Heart left ventricle (tissue), 16 donors: ENCODE data around the gene PMVK. TPM values are rescaled to one million over a fixed set of nuclear protein-coding genes. Genes with fewer than 3 reads are reported as not detected.

Source experiments
- ATAC-seq, 4 donors: fragments of 200-7000 bp; cut with Tn5 transposase; one replicate each; pipeline ENCODE4 v1.9.1; 2020 to 2022; ENCODE audit warnings: moderate library complexity in 4 of 4, mild to moderate bottlenecking in 3 of 4, moderate number of reproducible peaks in 1 of 4
- DNase-seq, 5 donors: peaks; one replicate each; pipeline ENCODE4 v3.0.0-alpha.2; 2020
- H3K27ac ChIP-seq, 12 donors: fragments of 200-600 bp; sonication (generic) in 4 of 12; one replicate each; pipeline versions ENCODE4 v1.5.0 to v1.8.0; 2016 to 2022; ENCODE audit warnings: mild to moderate bottlenecking in 2 of 12
- H3K27me3 ChIP-seq, 9 donors: fragments of 200-600 bp; sonication (generic) in 2 of 9; one replicate each; pipeline versions ENCODE4 v1.5.1 to v1.8.0; 2016 to 2022; ENCODE audit warnings: mild to moderate bottlenecking in 3 of 9
- H3K36me3 ChIP-seq, 9 donors: fragments of 200-600 bp; sonication (generic) in 2 of 9; one replicate each; pipeline versions ENCODE4 v1.5.0 to v1.8.0; 2018 to 2022; ENCODE audit warnings: mild to moderate bottlenecking in 2 of 9
- H3K4me1 ChIP-seq, 12 donors: fragments of 200-600 bp; sonication (generic) in 4 of 12; one replicate each; pipeline versions ENCODE4 v1.5.0 to v1.8.0; 2016 to 2022; ENCODE audit warnings: mild to moderate bottlenecking in 3 of 12
- H3K4me3 ChIP-seq, 12 donors: fragments of 200-600 bp; sonication (generic) in 4 of 12; one replicate each; pipeline versions ENCODE4 v1.5.0 to v1.8.0; 2017 to 2022; ENCODE audit warnings: mild to moderate bottlenecking in 9 of 12, moderate library complexity in 4 of 12
- H3K9me3 ChIP-seq, 12 donors: fragments of 200-600 bp; sonication (generic) in 4 of 12; one replicate each; pipeline versions ENCODE4 v1.5.0 to v1.8.0; 2016 to 2022; ENCODE audit warnings: mild to moderate bottlenecking in 1 of 12
- POLR2A ChIP-seq, 2 donors: fragments of 450-650 bp; IDR thresholded peaks; one replicate each; pipeline ENCODE4 v1.6.1; 2017; ENCODE audit warnings: antibody characterized with exemption in 2 of 2, mild to moderate bottlenecking in 2 of 2, moderate library complexity in 2 of 2
- WGBS, 4 donors: extraction: QIAGEN DNeasy Blood & Tissue Kit in 2 of 4; methylation state at CpG; one replicate each; pipeline versions ENCODE4 v1.1.5 to v1.1.7; 2013 to 2018; 5-methylcytosine and 5-hydroxymethylcytosine counted together
- intact Hi-C, 10 donors: fragments of 100-400 bp; cut with DNase I; formaldehyde crosslinking; loops; one replicate each; pipeline versions ENCODE4 v1.11.1 to v1.14.2; 2022
- polyA plus RNA-seq, 2 donors: library from polyadenylated mRNA; stranded (reverse); fragments of 200-250 nt; gene quantifications; one replicate each; pipeline ENCODE4 v1.2.3, GENCODE V29; 2013
- total RNA-seq, 9 donors: library from RNA; depleted of rRNA in 2 of 9; stranded (reverse); fragments of >200 nt in 2 of 9; fragmentation: NEBNext Ultra II Directional in 3 of 9; extraction: Animal tissue kit (Norgen Biotek cat#: 25700) in 3 of 9; gene quantifications; one replicate each; pipeline versions ENCODE4 v1.1.0 to v1.2.4, GENCODE V29; 2016 to 2023
- TF ChIP-seq, protein P1 (sequence below), 12 donors: fragments of 200-600 bp; sonication (generic) in 4 of 12; IDR thresholded peaks; one replicate each; pipeline versions ENCODE4 v1.5.0 to v1.8.0; 2018 to 2022; ENCODE audit warnings: antibody characterized with exemption in 12 of 12, mild to moderate bottlenecking in 5 of 12
- donor health status: ischemic (EF 13 %, LVEDD 7.1; RV severe dilation, severe dysfunction).
- donor health status: healthy with polysubstance abuse.
- donor health status: DM: no; HTN: yes; CAD: no.
- donor health status: DM: no; HTN: no; CAD: no.
- donor health status: ischemic (EF 25% LVEDD 6.9; RV normal size, moderate dysfunction).
- donor health status: ischemic (EF 25% LVEDD 5.7; RV mildly dilated, moderate dysfunction).
- donor health status: healthy.
- donor health status: DM: yes; HTN: yes; CAD: no.
- donor health status: ischemic (EF 35%, LVEDD 5.7; RV mildly dilated, moderate dysfunction).
- donor health status: nonischemic (EF 11% LVEDD 7.7; RV severe dilation, severe dysfunction).
- donor health status: DM: yes; HTN: yes; CAD: no.
- donor health status: PGD.
- donor health status: ischemic (EF 29% LVEDD 5.4; RV normal size, mild dysfunction).
- donor health status: nonischemic (EF 23%, LVEDD 6.1; RV moderate dilation, normal function).

PMVK gene
- total and polyA plus RNA-seq, 11 donors = 12.8 to 52.1 (median 39.1) TPM

DNA sequence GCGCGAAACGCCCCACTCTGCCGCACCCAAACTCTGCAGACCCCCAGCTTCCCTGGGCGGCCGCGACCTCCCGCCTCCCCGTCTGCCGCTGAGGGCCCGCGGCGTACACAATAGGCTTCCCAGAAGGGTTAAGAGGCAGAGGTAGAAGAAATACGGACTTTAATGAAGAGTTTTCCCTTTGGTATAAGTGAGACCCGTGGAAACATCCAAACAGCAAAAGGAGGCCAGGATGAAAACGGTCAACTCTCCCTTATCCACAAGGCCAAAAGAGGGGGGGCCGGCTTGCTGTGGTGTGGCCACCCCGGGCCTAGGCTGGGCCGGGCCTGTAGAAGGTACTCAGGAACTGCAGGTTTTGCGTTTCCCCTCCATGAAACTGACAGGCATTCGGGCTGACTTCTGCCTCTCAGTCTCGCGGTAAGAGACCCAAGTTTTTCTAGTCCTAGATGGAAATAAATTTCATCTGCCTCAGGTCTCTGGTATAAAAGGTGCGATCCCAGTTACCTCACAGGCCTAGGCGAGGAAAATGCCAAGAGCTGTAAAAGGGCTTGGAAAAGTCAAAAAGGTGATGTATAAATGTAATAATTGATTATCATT, 25.7 kb upstream of the PMVK start:
- H3K4me3 ChIP-seq = peak overlapping the region; percentile 80 to 99 (median 89)
- H3K36me3 ChIP-seq = peaks cover 4 to 70% (median 57%) of the 10 kb centered on the region in 9 donors
- no peaks in the 10 kb centered on the region for H3K27me3 ChIP-seq
- intact Hi-C loops = loop anchor here in 9 of 10 donors (5.0 to 10.0 kb wide), 7 partner anchors 35 to 123 kb away; partner anchors contain the start of genes EFNA4 (in 3 of the 9), ADAM15 (in 1 of the 9) and ZBTB7B (in 1 of the 9)
- no peaks in the 10 kb centered on the region for H3K9me3 ChIP-seq
- TF ChIP-seq, protein P1, sequence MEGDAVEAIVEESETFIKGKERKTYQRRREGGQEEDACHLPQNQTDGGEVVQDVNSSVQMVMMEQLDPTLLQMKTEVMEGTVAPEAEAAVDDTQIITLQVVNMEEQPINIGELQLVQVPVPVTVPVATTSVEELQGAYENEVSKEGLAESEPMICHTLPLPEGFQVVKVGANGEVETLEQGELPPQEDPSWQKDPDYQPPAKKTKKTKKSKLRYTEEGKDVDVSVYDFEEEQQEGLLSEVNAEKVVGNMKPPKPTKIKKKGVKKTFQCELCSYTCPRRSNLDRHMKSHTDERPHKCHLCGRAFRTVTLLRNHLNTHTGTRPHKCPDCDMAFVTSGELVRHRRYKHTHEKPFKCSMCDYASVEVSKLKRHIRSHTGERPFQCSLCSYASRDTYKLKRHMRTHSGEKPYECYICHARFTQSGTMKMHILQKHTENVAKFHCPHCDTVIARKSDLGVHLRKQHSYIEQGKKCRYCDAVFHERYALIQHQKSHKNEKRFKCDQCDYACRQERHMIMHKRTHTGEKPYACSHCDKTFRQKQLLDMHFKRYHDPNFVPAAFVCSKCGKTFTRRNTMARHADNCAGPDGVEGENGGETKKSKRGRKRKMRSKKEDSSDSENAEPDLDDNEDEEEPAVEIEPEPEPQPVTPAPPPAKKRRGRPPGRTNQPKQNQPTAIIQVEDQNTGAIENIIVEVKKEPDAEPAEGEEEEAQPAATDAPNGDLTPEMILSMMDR (IDR thresholded peaks at IDR 0.05) = peak in 1 of 12 donors; percentile 2
- no peak for TF ChIP-seq POLR2A (IDR thresholded peaks at IDR 0.05)
- 4 to 8% (median 4%) methylated on average over 22 to 25 of the region's 25 CpGs for WGBS, 4 donors
- peaks cover 0 to 41% (median 23%) of the 10 kb centered on the region in 12 donors for H3K4me1 ChIP-seq
- DNase-seq (peak in 1 of 5 donors; percentile 34), ATAC-seq (peak in 3 of 4 donors; percentile 5 to 30 (median 14))
- peak overlapping the region; percentile 94 to 100 (median 99) for H3K27ac ChIP-seq

DNA sequence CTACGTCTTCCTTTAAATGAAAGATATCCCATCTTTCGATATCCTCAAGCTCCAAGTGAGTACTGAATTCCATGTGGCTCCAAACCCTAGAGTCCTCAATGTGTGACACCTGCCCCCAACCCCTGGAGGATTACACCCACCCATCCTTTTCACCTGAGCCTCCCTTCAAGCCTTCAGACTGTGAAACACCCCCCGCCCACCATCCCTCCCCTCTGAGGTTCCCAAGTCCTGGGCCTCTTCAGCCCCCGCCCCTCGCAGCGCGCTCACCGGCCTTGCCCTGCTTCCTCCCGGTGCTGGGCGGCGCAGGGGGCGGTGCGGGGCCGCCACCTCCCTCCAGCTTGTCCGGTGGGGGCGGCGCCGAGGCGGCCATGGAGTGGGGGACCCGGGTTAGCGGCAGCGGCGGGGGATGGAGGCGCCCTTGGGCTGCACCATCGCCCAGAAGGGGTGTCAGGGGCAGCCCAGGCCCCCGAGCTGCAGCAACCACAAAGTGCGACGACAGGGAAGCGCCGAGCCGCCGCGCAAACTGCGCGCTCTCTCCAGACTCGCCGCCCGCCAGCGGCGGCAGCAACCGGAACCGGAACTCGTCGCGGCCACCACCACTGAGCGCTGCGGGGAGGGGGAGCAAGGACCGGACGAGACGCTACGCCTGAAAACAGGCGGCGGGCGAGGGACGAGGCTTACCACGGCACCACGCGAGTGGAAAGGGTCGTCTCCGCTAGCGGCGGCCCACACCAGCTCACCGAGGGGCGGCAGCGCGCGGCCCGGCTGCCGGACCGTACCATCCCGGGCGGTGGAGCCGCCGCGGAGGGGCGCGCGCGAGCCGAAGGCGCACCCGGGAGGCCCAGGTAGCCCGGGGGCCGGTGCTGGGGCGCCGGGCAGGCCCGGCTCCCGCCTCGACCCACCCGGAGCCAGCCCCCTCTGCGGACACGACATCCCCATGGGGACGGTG, 25.0 kb upstream of the PMVK start, which contains the start of gene PYGO2:
TSS of gene PYGO2 (minus strand) at position 576 of the 949 bp plus-strand sequence. CDS start at position 370, 206 bp downstream.
- intact Hi-C loops = loop anchor here in 9 of 10 donors (1.0 to 10.0 kb wide), 9 partner anchors 36 to 123 kb away; partner anchors contain the start of genes EFNA4 (in 3 of the 9), ADAM15 (in 1 of the 9) and ZBTB7B (in 1 of the 9)
- WGBS, 4 donors = 0 to 1% (median 0%) methylated on average over 17 to 93 of the region's 93 CpGs
- no peaks in the 10 kb centered on the region for H3K9me3 ChIP-seq
- H3K27me3 ChIP-seq = no peaks in the 10 kb centered on the region
- peaks cover 3 to 46% (median 25%) of the 10 kb centered on the region in 12 donors for H3K4me1 ChIP-seq
- DNase-seq (peak; percentile 82 to 92 (median 85)), ATAC-seq (peak; percentile 67 to 89 (median 86))
- H3K36me3 ChIP-seq = peaks cover 4 to 62% (median 49%) of the 10 kb centered on the region in 9 donors
- H3K4me3 ChIP-seq = peak within 1 kb of the TSS; percentile 80 to 99 (median 89)
- peak in 1 of 2 donors; percentile 84 for TF ChIP-seq POLR2A (IDR thresholded peaks at IDR 0.05)
- TF ChIP-seq, protein P1 (IDR thresholded peaks at IDR 0.05) = peak; percentile 22 to 95 (median 68)
- H3K27ac ChIP-seq = peak within 1 kb of the TSS; percentile 94 to 100 (median 99)

DNA sequence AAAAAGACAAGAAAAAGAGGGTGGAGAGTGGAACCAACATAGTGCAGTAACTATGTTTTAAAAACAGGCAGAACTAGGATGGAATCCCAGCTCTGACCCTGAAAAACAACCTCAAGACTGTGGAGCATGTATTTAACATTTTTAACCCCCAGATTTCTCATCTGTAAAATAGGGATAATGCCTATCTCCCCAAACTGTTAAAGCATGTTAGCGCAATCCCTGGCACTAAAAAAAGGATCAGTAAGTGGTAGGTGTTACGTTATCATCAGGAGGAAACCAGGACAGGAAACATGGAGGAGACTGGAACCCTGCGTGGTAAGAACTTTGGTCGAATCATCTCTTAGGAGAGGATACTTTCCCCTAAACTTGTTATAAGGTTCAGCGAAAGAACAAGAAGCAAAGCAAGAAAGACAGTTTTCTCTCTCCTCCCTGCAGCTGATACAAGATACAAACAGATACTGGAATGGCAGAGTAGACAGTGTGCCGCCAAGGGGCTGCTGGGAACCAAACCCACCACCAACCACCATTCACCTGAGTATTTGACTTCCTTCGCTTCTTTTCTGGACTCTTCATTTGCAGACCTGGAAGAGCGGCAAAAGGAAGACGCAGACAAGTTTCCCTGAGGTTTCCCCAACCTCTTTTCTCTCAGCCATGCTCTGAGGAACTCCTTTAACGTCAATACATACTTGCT, 24.1 kb upstream of the PMVK start:
- 30 to 37% (median 37%) methylated on average over 10 of the region's 10 CpGs for WGBS, 4 donors
- Histone ChIP-seq H3K9me3 (no peaks in the 10 kb centered on the region), H3K36me3 (peaks cover 4 to 53% (median 41%) of the 10 kb centered on the region in 9 donors), H3K4me3 (peak overlapping the region; percentile 80 to 99 (median 89)), H3K4me1 (peaks cover 3 to 51% (median 28%) of the 10 kb centered on the region in 12 donors), H3K27me3 (no peaks in the 10 kb centered on the region), H3K27ac (peak overlapping the region in 10 of 12 donors; percentile 94 to 100 (median 99))
- ATAC-seq (no peak), DNase-seq (peak in 1 of 5 donors; percentile 20)
- TF ChIP-seq, protein P1 (IDR thresholded peaks at IDR 0.05) = no peak
- TF ChIP-seq POLR2A (IDR thresholded peaks at IDR 0.05) = no peak
- intact Hi-C loops = loop anchor here in 9 of 10 donors (1.0 to 10.0 kb wide), 9 partner anchors 37 to 124 kb away; partner anchors contain the start of genes EFNA4 (in 3 of the 9), ADAM15 (in 1 of the 9) and ZBTB7B (in 1 of the 9)
